ENCODE measurements around the gene NT5DC4. TPM values are rescaled to one million over a fixed set of nuclear protein-coding genes. Genes with fewer than 3 reads are reported as not detected.

Gene NT5DC4
- total RNA-seq, 1 donor from 2014 or later = not detected

DNA sequence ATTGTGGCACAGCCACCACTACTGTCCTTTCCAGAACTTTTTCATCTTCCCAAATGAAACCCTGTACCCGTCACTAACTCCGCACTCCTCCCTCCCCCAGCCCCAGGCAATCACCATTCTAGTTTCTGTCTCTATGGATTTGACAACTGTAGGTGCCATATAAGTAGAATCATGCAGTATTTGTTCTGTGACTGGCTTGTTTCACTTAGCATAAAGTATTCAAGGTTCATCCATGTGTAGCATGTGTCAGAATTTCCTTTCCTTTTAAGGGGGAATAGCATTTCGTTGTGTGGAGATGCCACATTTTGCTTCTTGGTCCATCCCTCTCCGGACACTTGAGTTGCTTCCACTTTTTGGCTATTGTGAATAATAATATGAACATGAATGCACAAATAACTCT is 44.4 kb downstream of the NT5DC4 start:
- Mint-ChIP-seq H3K9me3 (ENCODE audit: unreplicated experiment) (peaks cover 4% of the 10 kb centered on the region), H3K27me3 (ENCODE audit: unreplicated experiment) (peaks cover 3% of the 10 kb centered on the region), H3K4me1 (ENCODE audit: unreplicated experiment) (peaks cover 8% of the 10 kb centered on the region), H3K4me3 (ENCODE audit: unreplicated experiment) (peak overlapping the region; percentile 99), H3K36me3 (ENCODE audit: low read depth, unreplicated experiment) (peaks cover 4% of the 10 kb centered on the region), H3K27ac (ENCODE audit: unreplicated experiment) (no peak overlapping the region)
- TF ChIP-seq, protein P1, sequence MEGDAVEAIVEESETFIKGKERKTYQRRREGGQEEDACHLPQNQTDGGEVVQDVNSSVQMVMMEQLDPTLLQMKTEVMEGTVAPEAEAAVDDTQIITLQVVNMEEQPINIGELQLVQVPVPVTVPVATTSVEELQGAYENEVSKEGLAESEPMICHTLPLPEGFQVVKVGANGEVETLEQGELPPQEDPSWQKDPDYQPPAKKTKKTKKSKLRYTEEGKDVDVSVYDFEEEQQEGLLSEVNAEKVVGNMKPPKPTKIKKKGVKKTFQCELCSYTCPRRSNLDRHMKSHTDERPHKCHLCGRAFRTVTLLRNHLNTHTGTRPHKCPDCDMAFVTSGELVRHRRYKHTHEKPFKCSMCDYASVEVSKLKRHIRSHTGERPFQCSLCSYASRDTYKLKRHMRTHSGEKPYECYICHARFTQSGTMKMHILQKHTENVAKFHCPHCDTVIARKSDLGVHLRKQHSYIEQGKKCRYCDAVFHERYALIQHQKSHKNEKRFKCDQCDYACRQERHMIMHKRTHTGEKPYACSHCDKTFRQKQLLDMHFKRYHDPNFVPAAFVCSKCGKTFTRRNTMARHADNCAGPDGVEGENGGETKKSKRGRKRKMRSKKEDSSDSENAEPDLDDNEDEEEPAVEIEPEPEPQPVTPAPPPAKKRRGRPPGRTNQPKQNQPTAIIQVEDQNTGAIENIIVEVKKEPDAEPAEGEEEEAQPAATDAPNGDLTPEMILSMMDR (IDR thresholded peaks at IDR 0.05; ENCODE audit: unreplicated experiment) = no peak
- no peak for DNase-seq (ENCODE audit: low spot score)

GRCh38 chr2:112767693-112768330 is 47.0 kb downstream of the NT5DC4 start:
- Mint-ChIP-seq H3K4me1 (ENCODE audit: unreplicated experiment) (peaks cover 8% of the 10 kb centered on the region), H3K36me3 (ENCODE audit: low read depth, unreplicated experiment) (peaks cover 4% of the 10 kb centered on the region), H3K9me3 (ENCODE audit: unreplicated experiment) (peaks cover 4% of the 10 kb centered on the region), H3K27ac (ENCODE audit: unreplicated experiment) (no peak overlapping the region), H3K27me3 (ENCODE audit: unreplicated experiment) (peaks cover 3% of the 10 kb centered on the region), H3K4me3 (ENCODE audit: unreplicated experiment) (no peak overlapping the region)
- no peak for DNase-seq (ENCODE audit: low spot score)
- TF ChIP-seq, protein P1 (IDR thresholded peaks at IDR 0.05; ENCODE audit: unreplicated experiment) = no peak

- peaks cover 6% of the 10 kb centered on the region for H3K4me1 Mint-ChIP-seq (ENCODE audit: unreplicated experiment)
- DNase-seq (ENCODE audit: low spot score) = no peak
- TF ChIP-seq, protein P1 (IDR thresholded peaks at IDR 0.05; ENCODE audit: unreplicated experiment) = peak; percentile 30
- no peak overlapping the region for H3K27ac Mint-ChIP-seq (ENCODE audit: unreplicated experiment)
- peaks cover 4% of the 10 kb centered on the region for H3K9me3 Mint-ChIP-seq (ENCODE audit: unreplicated experiment)
- peaks cover 4% of the 10 kb centered on the region for H3K36me3 Mint-ChIP-seq (ENCODE audit: low read depth, unreplicated experiment)
- no peak overlapping the region for H3K4me3 Mint-ChIP-seq (ENCODE audit: unreplicated experiment)
- peaks cover 3% of the 10 kb centered on the region for H3K27me3 Mint-ChIP-seq (ENCODE audit: unreplicated experiment)
Observed at GRCh38 chr2:112768432-112768831, 47.6 kb downstream of the NT5DC4 start.

- TF ChIP-seq, protein P1 (IDR thresholded peaks at IDR 0.05; ENCODE audit: unreplicated experiment) = no peak
- no peaks in the 10 kb centered on the region for H3K27me3 Mint-ChIP-seq (ENCODE audit: unreplicated experiment)
- peaks cover 4% of the 10 kb centered on the region for H3K36me3 Mint-ChIP-seq (ENCODE audit: low read depth, unreplicated experiment)
- no peak overlapping the region for H3K27ac Mint-ChIP-seq (ENCODE audit: unreplicated experiment)
- no peak overlapping the region for H3K4me3 Mint-ChIP-seq (ENCODE audit: unreplicated experiment)
- H3K9me3 Mint-ChIP-seq (ENCODE audit: unreplicated experiment) = peaks cover 4% of the 10 kb centered on the region
- H3K4me1 Mint-ChIP-seq (ENCODE audit: unreplicated experiment) = no peaks in the 10 kb centered on the region
- no peak for DNase-seq (ENCODE audit: low spot score)
Observed at GRCh38 chr2:112772322-112772721, 51.5 kb downstream of the NT5DC4 start.

GRCh38 chr2:112772911-112773475 is 52.2 kb downstream of the NT5DC4 start:
- no peaks in the 10 kb centered on the region for H3K36me3 Mint-ChIP-seq (ENCODE audit: low read depth, unreplicated experiment)
- H3K4me3 Mint-ChIP-seq (ENCODE audit: unreplicated experiment) = no peak overlapping the region
- H3K4me1 Mint-ChIP-seq (ENCODE audit: unreplicated experiment) = no peaks in the 10 kb centered on the region
- no peak overlapping the region for H3K27ac Mint-ChIP-seq (ENCODE audit: unreplicated experiment)
- TF ChIP-seq, protein P1 (IDR thresholded peaks at IDR 0.05; ENCODE audit: unreplicated experiment) = no peak
- H3K9me3 Mint-ChIP-seq (ENCODE audit: unreplicated experiment) = peaks cover 1% of the 10 kb centered on the region
- no peak for DNase-seq (ENCODE audit: low spot score)
- H3K27me3 Mint-ChIP-seq (ENCODE audit: unreplicated experiment) = no peaks in the 10 kb centered on the region
